ENCODE data around the gene CDC42BPG. TPM values are rescaled to one million over a fixed set of nuclear protein-coding genes. Genes with fewer than 3 reads are reported as not detected.

CDC42BPG gene
- total and polyA plus RNA-seq, 9 of the 15 experiments (the other 6 are each of a cell fraction or from before 2014, with no cell fraction given), result 0.04 to 8.8 (median 2.1) TPM

DNA sequence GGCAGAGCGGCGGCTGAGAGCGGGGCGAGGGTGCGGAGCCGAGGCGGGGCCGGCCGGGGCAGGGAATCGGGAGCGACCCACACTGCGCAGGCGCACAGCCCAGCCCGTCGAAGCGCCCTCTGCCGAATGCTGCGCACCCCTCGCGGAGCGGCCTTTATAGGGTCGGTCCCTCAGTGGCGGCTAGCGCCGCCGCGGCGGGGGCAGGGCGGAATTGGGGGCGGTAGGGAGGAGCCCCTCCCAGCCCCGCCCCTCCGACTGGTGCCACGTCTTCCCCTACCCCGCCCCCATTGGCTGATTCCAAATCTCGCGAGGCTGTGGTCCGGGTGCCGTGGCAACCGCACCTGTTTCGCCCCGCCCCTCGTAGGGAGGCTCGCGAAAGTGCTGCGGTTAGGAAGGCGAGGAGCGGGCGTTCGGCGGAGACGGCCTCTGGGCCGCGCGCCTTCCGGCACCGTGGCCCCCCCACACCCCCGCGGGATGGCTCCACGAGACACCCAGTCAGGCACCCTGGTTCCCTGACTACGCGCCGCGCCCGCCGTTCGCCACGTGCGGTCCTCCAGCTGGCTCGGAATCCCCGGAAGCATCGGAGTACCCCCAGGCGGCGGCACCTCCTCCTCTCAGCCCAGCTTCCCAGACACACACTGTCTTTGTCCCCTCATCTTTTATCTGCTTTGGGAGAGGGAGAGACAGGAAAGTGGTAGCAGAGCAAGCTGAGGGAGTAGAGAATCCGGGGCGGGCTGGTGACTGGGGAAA is 34.2 kb upstream of the CDC42BPG start, which contains the start of gene EHD1 (continued):
- TF ChIP-seq, protein P1, sequence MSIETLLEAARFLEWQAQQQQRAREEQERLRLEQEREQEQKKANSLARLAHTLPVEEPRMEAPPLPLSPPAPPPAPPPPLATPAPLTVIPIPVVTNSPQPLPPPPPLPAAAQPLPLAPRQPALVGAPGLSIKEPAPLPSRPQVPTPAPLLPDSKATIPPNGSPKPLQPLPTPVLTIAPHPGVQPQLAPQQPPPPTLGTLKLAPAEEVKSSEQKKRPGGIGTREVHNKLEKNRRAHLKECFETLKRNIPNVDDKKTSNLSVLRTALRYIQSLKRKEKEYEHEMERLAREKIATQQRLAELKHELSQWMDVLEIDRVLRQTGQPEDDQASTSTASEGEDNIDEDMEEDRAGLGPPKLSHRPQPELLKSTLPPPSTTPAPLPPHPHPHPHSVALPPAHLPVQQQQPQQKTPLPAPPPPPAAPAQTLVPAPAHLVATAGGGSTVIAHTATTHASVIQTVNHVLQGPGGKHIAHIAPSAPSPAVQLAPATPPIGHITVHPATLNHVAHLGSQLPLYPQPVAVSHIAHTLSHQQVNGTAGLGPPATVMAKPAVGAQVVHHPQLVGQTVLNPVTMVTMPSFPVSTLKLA (conservative IDR thresholded peaks at IDR 0.05), result peak; percentile 97 to 98
- TF ChIP-seq NELFE (IDR thresholded peaks at IDR 0.05; ENCODE audit: insufficient read depth, insufficient read length) (peak; percentile 76), SMC3 (conservative IDR thresholded peaks at IDR 0.05; ENCODE audit: insufficient read depth, low read depth, low read length) (peak; percentile 38; the same call in 1 of the 2 replicates), POLR2G (IDR thresholded peaks at IDR 0.05; ENCODE audit: low read depth, low read length) (peak; percentile 99), ID3 (CRISPR knock-in tag; IDR thresholded peaks at IDR 0.05) (no peak), ID3 (tag; IDR thresholded peaks at IDR 0.05) (peak; percentile 52; the same call in 1 of the 2 replicates), JUND (IDR thresholded peaks at IDR 0.05; ENCODE audit: borderline replicate concordance, low read depth, low read length) (peak; percentile 44), JUND (tag; IDR thresholded peaks at IDR 0.05; ENCODE audit: borderline replicate concordance, low read depth, low read length) (peak; percentile 11; the same call in 1 of the 3 replicates), NFIC (IDR thresholded peaks at IDR 0.05) (no peak), BHLHE40 (IDR thresholded peaks at IDR 0.05; ENCODE audit: low read length) (peak; percentile 70), CXXC5 (CRISPR knock-in tag; IDR thresholded peaks at IDR 0.05) (peak; percentile 88), TBL1XR1 (IDR thresholded peaks at IDR 0.05; ENCODE audit: low read length in 2 of 2) (peak in 1 of 2 experiments; percentile 63; a peak in 2 of 4 replicates), GABPB1 (CRISPR knock-in tag; IDR thresholded peaks at IDR 0.05) (peak; percentile 80), ZNF830 (CRISPR knock-in tag; IDR thresholded peaks at IDR 0.05) (peak; percentile 82), ARID2 (IDR thresholded peaks at IDR 0.05) (0 out of 2 replicates have a peak, but pooled peaks have one; percentile 9), ZNF707 (CRISPR knock-in tag; conservative IDR thresholded peaks at IDR 0.05) (no peak), SP2 (IDR thresholded peaks at IDR 0.05; ENCODE audit: extremely low read depth, low read depth, low read length, poor library complexity, severe bottlenecking) (peak; percentile 41), E2F6 (IDR thresholded peaks at IDR 0.05; ENCODE audit: borderline replicate concordance in 1 of 2, extremely low read depth in 1 of 2, insufficient read depth in 1 of 2, insufficient read length in 1 of 2, low read depth in 1 of 2, low read length in 1 of 2, poor library complexity in 1 of 2, severe bottlenecking in 1 of 2) (peak; percentile 21 to 53)
- TF ChIP-seq, protein P2, sequence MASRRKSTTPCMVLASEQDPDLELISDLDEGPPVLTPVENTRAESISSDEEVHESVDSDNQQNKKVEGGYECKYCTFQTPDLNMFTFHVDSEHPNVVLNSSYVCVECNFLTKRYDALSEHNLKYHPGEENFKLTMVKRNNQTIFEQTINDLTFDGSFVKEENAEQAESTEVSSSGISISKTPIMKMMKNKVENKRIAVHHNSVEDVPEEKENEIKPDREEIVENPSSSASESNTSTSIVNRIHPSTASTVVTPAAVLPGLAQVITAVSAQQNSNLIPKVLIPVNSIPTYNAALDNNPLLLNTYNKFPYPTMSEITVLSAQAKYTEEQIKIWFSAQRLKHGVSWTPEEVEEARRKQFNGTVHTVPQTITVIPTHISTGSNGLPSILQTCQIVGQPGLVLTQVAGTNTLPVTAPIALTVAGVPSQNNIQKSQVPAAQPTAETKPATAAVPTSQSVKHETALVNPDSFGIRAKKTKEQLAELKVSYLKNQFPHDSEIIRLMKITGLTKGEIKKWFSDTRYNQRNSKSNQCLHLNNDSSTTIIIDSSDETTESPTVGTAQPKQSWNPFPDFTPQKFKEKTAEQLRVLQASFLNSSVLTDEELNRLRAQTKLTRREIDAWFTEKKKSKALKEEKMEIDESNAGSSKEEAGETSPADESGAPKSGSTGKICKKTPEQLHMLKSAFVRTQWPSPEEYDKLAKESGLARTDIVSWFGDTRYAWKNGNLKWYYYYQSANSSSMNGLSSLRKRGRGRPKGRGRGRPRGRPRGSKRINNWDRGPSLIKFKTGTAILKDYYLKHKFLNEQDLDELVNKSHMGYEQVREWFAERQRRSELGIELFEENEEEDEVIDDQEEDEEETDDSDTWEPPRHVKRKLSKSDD (conservative IDR thresholded peaks at IDR 0.05; ENCODE audit: low read length), result no peak
- TF ChIP-seq, protein P3, sequence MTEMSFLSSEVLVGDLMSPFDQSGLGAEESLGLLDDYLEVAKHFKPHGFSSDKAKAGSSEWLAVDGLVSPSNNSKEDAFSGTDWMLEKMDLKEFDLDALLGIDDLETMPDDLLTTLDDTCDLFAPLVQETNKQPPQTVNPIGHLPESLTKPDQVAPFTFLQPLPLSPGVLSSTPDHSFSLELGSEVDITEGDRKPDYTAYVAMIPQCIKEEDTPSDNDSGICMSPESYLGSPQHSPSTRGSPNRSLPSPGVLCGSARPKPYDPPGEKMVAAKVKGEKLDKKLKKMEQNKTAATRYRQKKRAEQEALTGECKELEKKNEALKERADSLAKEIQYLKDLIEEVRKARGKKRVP (CRISPR knock-in tag; IDR thresholded peaks at IDR 0.05), result no peak

All from K562 (cell line).